Measurements from ENCODE around the gene DUSP22.

DUSP22 gene

DNA sequence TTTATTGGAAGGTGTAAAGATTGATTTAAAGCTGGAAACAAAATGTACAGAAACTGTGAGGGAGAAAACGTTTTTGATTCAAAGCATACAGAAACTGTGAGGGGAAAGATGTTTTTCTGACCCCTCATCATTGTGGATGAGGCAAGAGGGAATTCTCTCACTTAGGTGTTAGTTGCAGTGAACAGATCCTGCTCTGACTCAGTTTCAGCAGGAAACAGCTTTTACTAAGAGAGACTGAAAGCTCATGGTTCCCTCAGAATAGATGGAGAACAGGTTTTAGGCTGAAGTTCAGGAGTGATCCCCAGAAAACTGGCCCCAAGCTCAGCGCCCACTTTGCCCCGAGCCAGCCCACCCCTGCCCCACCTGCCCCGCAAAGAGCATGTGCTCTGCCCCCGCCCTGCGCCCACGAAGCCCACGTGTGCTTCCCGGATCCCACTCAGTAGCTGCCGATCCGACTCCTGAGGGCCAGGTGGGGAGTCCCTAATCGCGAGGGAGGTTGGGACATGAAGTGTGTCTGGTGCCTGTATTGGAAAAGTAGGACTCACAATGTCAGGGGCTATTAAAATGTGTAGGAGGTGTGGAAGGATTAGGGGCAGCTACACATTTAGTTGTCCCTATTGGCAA, 41.2 kb downstream of the DUSP22 start:
- DNase-seq (ENCODE audit: insufficient read length, low spot score) (no peak), FAIRE-seq (no peak)
- no peak for TF ChIP-seq POLR2A (IDR thresholded peaks at IDR 0.05; ENCODE audit: low read depth, low read length)

DNA sequence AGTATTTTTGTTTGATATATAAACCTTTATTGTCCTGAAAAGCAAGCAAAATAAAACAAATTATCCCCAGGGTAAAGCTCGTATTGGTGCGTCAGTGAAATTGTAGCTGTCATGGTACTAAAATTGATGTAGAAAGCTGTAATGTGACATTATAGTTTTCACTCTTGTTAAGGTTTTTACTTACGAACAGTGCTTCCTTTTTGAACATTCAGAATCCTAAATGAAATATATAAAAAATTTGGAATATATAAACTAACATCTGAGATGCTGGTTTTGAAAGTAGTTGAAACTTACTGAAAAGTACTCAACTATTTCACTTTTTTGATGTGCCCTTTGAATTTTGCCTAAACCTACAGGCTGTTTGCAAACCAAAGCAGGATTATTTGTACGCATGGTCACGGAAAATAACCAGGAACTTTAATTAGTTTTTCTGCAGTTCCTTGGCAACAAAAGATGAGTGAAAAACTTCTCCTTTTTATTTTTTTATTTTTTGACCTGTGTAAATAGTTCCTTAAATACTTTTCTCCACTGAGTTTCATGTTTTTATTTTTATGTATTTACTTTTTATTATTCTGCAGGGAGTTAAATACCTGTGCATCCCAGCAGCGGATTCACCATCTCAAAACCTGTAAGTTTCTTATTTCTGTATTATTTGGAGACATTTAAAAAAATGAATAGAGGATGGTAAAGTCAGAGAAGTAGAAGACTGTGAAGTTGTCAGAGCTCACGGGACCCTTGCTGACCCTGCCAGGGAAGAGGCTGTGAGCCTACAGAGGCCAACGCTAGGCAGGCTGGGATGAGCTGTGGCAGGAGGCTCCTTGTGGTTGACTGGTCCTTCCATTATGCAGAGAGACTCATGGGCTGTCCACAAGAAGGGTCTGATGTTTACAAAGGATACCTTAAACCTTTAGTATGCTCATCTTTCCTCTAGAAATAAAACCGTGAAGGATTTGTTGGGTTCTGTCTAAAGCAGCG, 42.5 kb downstream of the DUSP22 start:
- no peak for FAIRE-seq
- DNase-seq (ENCODE audit: insufficient read length, low spot score): no peak
- no peak for TF ChIP-seq POLR2A (IDR thresholded peaks at IDR 0.05; ENCODE audit: low read depth, low read length)

DNA sequence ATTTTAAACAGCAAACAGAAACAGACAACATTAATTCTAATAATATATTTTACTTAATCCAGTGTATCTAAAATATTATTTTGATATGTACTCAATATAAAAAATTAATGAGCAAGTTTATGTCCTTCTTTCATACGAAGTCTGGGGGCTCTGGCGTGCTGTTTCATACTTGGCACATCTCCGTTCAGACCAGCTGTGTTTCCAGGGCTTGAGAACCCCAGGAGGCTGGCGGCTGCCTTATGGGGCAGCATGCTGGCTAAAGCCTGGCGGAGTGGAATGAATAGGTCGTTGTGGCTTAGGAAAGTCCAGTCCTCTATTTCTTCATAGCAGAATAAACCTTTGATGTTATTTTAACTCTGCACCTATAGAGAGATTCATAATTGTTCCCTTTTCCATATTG, 43.3 kb downstream of the DUSP22 start:
- DNase-seq (ENCODE audit: insufficient read length, low spot score): no peak
- no peak for FAIRE-seq
- TF ChIP-seq POLR2A (IDR thresholded peaks at IDR 0.05; ENCODE audit: low read depth, low read length): no peak

DNA sequence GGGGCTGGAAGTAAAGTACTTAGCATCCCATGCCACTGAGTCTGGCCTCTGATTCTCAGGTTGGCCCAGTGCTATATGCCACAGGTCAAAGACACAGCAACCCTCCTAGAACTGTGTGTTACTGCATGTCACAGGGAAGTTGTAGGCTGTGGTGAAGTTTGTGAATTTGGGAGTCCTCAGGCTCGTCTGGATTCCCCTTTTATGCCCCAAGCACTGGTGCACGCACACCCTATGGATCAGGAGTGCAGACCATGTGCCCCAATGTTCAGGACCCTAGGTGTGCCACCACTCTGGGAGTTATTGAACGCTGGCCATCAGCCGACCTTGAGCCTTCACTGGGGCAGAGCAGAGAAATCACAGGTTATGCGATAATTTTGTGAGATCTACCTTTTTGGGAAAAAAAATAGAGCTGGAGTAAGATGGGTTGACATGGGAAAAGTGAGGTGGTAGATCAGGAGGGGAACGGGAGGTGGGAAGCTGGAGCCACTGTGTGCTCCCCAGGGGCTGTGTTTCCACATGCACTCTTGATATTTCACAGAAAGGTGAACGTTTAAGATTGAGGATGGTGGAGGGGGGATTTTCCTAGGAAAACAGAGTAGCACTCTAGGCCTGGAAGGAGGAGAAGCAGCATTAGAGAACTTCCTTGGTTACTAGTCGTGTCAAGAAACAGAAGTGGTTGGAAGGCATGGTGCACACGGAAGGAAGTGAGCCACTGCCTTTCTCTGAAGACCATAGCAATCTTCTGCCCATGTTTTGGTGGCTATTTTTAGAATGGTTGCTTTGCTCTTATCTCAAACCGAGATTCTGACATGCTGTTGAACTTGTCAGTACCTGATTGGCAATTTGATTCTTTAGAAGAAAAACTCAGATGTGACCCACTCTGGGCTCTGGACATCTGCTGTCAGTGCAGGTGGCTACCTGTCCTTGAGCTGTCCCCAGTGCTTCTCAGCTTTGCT, 44.1 kb downstream of the DUSP22 start:
- no peak for TF ChIP-seq POLR2A (IDR thresholded peaks at IDR 0.05; ENCODE audit: low read depth, low read length)

DNA sequence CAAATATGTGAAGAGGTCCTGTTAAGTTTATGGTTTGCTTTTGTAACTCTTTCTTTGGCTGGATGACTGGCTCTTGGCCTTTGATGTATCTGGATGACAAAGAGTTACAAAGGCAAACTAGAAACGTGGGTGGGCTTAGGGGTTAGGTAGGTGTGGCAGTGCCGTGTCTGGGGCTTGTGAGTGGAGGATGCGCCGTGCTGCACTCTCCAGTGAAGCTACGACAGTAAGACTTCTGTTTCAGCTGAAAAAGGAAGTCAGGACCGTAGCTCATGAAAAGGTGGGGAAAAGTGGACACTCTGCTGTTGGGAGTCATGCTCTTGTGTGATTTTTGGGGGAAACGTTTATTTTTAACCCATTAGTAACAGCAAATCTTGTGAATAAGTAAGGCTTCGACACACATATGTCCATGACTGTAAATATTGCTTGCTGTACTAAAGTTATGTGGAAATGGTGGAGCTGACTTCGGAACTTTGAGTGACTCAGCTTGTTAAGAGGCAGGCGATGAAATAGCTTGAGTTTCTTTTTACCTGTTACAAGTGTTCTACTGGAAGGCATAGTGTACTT, 45.6 kb downstream of the DUSP22 start:
- TF ChIP-seq POLR2A (IDR thresholded peaks at IDR 0.05; ENCODE audit: low read depth, low read length): no peak
- FAIRE-seq: no peak

More for the DNA sequence above, 44.1 kb downstream of the DUSP22 start:
- FAIRE-seq (no peak), DNase-seq (ENCODE audit: insufficient read length, low spot score) (no peak)

DNA sequence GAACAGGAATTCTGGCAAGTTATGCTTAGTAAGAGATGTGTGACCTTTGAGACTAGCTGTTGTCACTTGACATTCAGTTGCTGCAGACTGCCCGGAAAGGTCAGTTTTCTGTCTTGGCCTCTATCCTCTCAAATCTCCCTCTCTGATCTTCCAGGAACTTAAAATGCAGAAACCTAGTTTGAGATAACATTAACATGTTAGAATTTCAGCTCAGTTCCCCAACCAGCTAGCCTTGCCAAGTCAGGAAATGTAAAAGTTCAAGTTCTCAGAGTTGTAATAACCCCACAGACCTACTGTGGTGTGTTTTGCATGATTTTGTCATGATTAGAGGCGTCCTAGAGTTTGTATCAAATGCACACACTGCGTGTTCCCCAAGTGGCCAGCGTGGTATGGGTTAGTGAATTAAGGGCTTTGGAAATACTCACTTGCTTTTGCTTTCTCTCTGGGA, 46.6 kb downstream of the DUSP22 start:
- FAIRE-seq (no peak), DNase-seq (ENCODE audit: insufficient read length, low spot score) (no peak)
- no peak for TF ChIP-seq POLR2A (IDR thresholded peaks at IDR 0.05; ENCODE audit: low read depth, low read length)

More for the DNA sequence above, 45.6 kb downstream of the DUSP22 start:
- no peak for DNase-seq (ENCODE audit: insufficient read length, low spot score)

DNA sequence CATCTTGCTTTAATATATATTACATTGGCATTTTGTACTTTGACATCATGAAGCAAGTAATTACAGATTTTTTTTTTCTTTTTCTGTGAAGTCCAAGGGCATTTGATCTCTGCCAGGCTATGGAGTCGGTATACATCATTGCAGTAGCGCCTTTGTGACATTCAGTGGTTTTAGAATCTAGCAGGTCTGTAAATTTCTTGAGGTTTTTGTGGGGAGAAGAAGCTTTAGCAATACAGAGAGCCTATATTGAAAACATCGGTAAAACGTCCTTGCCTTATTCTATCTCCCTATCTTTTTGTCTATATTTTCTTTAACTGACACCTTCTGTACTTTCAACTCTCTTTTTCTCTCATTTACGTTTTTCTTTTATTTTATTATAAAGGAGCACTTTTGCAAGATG, 47.2 kb downstream of the DUSP22 start:
- DNase-seq (ENCODE audit: insufficient read length, low spot score): no peak
- TF ChIP-seq POLR2A (IDR thresholded peaks at IDR 0.05; ENCODE audit: low read depth, low read length): no peak
- no peak for FAIRE-seq

DNA sequence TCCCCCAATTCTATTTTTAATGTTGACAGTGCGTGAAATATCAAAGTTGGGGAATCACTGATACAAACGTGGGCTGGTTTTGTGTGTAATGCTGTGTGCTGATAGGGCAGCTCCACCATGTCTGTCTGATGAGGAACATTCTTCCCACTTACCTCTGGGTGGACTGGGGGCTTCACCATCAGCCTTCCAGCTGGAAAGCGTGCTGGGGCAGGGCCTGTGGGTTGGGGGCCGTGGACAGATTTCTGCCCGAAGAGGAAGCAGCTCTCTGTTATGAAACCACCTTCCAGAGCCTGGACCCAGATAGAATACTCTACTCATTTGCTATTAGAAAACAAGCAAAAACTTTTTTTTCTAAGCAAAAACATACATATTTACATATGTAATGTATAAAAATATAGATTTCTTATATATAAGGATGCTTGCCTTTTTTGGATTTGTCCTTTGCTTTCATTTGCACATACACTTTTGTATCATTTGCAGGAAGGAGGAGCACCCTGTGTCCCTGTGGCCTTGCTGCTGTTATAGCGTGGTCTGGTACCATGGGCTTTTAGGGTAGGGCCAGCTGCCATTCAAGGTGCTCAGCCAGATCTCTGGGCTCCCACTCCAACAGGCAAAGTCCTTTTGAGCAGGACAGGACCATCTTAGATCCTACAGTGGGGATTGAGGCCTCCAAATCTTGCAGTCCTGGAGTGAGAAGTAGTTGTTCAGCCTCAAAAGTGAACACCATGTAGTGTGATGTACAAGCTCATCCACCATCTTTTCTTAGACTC, 48.1 kb downstream of the DUSP22 start:
- TF ChIP-seq POLR2A (IDR thresholded peaks at IDR 0.05; ENCODE audit: low read depth, low read length): no peak
- FAIRE-seq: no peak
- DNase-seq (ENCODE audit: insufficient read length, low spot score): no peak

DNA sequence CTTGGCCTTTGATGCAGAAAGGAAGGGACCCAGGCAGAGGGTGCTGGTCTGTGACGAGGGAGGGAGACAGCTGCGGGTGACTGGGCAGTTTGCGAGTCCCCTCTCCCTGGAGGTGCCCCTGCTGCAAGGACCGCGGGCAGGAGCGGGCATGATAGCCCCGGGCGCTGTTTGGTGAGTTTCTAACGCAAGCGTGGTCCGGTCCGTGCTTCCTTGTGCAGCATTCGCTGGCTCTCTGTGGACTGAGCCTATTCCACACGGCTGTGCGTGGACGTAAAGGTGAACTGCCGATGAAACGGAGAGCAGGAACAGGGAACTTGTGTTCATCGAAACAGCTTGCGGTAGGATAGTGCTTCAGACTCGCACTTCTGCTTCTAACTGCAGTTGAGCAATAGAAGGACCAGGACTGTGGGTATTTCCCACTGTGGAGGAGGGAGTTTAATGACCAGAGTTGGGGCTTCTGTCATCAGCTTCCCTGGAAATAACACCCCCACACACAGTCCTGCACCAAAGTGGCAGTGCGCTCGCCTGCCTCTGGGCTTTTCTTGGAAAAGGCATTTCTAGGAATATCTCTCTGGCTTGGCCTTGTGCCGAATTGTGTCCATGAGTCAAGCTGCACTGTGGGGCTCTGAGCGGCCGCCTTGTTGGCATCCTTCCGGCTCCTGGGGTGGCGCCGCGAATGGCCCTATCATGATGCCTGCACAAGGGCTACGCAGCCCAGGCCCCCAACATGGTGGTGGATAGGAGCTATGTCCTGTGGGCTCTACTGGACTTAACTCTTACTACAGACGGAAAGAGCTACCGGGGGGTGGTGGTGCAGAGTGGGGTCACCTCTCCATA, 48.9 kb downstream of the DUSP22 start:
- TF ChIP-seq POLR2A (IDR thresholded peaks at IDR 0.05; ENCODE audit: low read depth, low read length): no peak
- DNase-seq (ENCODE audit: insufficient read length, low spot score): no peak
- FAIRE-seq: no peak

DNA sequence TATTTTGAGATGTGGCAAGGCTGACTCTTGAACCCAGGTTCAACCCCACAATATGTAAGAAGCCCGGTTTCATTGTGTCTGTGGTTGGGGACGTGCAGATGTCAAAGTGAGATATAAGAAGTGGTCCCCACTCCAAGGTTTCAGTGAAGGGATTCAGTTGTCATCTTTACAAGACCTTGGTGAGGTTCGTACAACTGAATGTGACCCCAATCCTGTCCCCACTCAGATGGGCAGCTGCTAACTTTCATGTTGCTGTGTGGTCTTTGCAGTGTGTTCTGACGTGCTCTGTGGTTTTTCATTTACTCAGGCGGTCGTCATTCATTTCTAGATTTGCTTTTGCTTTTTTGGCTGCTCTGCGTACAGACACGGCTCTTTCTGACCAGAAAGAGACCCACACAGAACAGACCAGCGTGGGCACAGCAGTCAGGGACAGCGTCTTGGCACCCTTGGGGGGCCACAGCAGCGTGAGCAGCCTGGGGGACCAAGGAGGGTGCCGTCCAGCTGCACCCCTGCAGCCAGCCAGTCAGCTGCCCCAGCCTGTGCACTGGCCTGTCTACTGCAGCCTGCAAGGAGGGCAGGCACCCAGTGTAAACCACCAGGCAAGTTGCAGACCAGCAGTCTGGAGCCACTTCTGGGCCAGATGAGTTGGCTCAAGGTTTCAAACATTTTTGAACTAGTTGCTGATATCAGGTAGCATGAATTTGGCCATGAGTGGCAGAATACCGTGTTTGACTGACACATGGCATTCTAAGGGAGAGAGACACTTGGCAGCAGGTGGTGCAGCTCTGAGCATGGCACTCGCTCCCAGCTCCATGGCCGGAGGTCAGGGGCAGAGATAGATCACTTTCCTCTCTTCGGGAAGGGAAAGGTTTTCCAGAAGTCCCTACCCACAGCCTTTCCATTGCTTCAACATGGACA, 49.9 kb downstream of the DUSP22 start:
- DNase-seq (ENCODE audit: insufficient read length, low spot score) (no peak), FAIRE-seq (no peak)
- no peak for TF ChIP-seq POLR2A (IDR thresholded peaks at IDR 0.05; ENCODE audit: low read depth, low read length)

DNA sequence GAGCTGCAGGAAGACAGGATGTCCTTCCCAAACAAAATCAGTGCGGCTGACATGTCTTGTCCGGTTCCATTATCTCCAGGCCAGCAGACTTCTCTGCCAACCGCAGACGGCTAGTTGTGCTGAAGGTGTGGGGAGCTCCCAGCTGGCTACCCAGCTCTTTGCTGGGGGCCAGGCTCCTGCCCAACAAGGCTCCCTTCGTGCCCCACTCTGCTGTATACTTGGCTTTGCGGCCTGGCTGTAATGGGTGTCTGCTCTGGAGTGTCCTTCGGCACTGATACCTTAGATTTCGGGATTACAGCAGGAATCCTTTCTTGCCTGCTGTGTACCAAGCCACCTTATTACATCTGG, 50.5 kb downstream of the DUSP22 start:
- FAIRE-seq (no peak), DNase-seq (ENCODE audit: insufficient read length, low spot score) (no peak)

More for the DNA sequence above, 50.5 kb downstream of the DUSP22 start:
- TF ChIP-seq POLR2A (IDR thresholded peaks at IDR 0.05; ENCODE audit: low read depth, low read length): no peak

Measured in H54 (cell line).